ENCODE results near the gene UGT1A8. TPM values are rescaled to one million over a fixed set of nuclear protein-coding genes. Genes with fewer than 3 reads are reported as not detected.
A peak's percentile ranks its signal among the peaks of the same experiment; 100 is the strongest.
"Not testable (repeated sequence)": the region's sequence is repeated elsewhere in the genome, so short reads cannot be mapped to it uniquely, and the experiment has no call there.

UGT1A8 gene
- 0.13 TPM for total RNA-seq

DNA sequence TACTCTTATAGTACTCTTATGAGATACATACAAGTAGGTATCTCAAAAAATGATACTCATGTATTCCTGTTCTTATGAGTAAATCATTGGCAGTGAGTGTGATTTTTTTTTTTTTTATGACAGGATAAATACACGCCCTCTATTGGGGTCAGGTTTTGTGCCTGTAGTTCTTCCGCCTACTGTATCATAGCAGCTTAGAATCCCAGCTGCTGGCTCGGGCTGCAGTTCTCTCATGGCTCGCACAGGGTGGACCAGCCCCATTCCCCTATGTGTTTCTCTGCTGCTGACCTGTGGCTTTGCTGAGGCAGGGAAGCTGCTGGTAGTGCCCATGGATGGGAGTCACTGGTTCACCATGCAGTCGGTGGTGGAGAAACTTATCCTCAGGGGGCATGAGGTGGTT, at the start of gene UGT1A8:
UGT1A8 (plus strand) TSS at position 158 of the 400 bp plus-strand sequence; CDS start at position 233, 75 bp downstream.
- not testable (repeated sequence) for DNase-seq (ENCODE audit: low spot score); ATAC-seq

DNA sequence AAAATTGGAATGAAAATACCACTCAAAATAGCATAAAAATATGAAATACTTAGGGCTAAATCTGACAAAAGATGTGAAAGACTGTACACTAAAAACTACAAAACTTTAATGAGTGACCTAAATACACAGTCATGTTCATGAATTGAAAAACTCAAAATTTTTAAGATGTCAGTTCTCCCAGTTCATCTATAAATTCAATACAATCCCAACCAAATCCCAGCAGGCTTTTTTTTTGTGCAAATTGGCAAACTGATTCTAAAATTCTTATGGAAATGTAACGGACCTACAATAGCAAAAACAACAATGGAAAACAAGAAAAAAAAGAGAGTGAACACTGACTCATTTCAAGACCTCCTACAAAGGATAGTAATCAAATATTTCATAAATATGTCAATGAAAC, 46.4 kb upstream of the UGT1A8 start:
- DNase-seq (ENCODE audit: low spot score) (no peak), ATAC-seq (no peak)

DNA sequence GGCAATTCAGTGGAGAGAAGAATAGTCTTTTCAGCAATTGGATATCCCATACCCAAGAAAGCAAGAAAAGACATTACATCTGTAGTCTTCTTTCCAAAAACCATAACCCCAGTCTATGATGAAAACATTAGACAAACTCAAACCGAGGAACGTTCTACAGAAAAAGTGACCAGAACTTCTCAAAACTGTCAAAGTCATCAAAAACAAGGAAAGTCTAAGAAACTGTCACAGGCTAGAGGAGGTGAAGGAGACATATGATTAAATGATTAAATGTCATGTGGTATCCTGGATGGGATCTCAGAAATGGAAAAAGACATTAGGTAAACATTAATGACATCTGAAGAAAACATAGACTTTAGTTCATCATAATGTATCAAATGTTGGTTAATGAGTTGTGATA, 46.0 kb upstream of the UGT1A8 start:
- DNase-seq (ENCODE audit: low spot score) (no peak), ATAC-seq (no peak)

DNA sequence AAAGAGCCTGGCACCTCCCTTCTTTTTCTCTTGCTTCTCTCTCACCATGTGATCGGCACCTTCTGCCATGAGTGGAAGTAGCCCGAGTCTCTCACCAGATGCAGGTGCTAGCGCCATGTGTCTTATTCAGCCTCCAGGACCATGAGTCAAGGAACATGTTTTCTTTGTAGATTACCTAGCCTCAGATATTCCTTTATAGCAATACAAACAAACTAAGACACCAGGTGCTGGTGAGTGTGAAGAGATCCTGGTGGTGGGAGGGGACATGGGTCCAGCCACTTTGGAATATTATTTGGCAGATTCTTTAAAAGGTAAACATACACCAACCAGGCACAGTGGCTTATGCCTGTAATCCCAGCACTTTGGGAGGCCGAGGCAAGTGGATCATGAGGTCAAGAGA, 45.0 kb upstream of the UGT1A8 start:
- ATAC-seq = no peak

DNA sequence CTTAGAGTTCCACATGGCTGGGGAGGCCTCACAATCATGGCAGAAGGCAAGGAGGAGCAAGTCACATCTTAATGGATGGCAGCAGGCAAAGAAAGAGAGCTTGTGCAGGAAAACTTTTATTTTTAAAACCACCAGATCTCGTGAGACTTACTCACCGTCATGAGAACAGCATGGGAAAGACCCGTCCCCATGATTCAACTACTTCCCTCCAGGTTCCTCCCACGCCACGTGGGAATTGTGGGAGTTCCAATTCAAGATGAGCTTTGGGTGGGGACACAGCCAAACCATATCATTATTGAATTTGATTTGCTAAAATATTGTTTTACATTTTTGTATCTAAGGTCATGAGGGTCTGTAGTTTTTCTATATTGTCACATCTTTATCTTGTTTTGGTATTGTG, 40.1 kb upstream of the UGT1A8 start:
- not testable (repeated sequence) for DNase-seq (ENCODE audit: low spot score); ATAC-seq

More for the DNA sequence above, 45.0 kb upstream of the UGT1A8 start:
- DNase-seq (ENCODE audit: low spot score) = no peak

DNA sequence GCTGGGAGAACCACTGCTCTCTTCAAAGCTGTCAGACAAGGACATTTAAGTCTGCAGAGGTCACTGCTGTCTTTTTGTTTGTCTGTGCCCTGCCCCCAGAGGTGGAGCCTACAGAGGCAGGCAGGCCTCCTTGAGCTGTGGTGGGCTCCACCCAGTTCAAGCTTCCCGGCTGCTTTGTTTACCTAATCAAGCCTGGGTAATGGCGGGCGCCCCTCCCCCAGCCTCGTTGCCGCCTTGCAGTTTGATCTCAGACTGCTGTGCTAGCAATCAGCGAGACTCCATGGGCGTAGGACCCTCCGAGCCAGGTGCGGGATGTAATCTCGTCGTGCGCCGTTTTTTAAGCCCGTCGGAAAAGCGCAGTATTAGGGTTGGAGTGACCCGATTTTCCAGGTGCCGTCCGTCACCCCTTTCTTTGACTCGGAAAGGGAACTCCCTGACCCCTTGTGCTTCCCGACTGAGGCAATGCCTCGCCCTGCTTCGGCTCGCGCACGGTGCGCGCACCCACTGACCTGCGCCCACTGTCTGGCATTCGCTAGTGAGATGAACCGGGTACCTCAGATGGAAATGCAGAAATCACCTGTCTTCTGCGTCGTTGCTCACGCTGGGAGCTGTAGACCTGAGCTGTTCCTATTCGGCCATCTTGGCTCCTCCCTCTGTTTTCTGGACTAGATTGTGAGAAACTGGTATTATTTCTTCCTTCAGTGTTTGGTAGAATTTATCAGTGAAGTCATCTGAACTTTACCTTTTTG, 34.0 kb upstream of the UGT1A8 start:
- ATAC-seq; DNase-seq (ENCODE audit: low spot score): not testable (repeated sequence)

DNA sequence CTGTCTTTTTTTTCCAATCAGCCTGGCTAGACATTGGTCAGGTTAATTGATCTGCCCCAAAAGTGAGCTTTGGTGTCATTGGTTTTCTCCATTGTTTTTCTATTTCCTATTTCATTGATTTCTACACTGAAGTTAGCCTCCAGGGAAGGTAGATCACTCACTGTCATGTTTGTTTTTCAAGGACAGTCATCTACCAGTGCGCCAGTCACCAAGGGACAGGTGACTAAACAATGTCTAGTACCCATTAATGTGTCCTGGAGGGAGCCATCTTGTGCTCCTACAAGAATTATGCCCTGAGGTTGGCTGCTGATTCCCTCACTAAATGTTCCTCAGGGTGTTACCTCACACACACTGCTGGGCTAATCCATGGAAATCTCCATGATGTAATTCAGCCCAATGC, 33.2 kb upstream of the UGT1A8 start:
- no peak for DNase-seq (ENCODE audit: low spot score)
- peak; percentile 44 for ATAC-seq

DNA sequence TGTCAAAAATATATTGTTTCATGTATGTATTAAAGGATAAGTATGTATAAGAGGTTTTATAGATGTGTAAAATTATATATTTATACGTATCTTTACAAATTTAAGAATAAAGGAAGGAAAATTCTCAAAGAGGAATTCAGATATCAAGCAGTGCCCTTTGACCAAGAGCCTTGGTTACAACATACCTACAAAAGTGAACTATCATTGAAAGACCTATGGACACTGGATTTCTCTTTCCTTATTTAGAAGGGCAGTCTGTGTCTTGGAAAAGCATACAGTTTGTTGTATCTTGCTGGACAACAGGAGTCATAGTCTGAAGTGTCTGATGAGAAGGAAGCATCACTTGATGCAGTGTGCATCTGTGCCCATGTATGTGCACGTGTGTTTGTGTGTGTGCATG, 29.0 kb upstream of the UGT1A8 start:
- DNase-seq (ENCODE audit: low spot score) (no peak), ATAC-seq (no peak)

DNA sequence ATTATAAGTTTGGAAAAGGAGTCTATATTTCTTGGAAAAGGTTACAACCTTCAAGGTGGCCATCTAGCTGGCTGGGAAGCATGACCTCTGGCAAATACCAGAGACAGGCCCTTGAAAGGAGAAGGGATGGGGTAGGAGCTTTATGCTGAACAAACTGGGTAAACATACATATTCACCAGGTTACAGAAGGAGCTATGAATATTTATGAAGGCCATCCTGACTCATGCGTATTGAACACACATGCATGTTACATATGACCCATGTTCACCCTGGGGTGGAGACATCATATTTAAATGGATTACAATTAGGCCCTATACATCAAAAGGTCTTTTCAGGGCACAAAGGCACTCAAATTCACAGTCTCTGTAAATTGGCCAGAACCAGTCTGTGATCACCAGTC, 24.7 kb upstream of the UGT1A8 start:
- not testable (repeated sequence) for ATAC-seq; DNase-seq (ENCODE audit: low spot score)

DNA sequence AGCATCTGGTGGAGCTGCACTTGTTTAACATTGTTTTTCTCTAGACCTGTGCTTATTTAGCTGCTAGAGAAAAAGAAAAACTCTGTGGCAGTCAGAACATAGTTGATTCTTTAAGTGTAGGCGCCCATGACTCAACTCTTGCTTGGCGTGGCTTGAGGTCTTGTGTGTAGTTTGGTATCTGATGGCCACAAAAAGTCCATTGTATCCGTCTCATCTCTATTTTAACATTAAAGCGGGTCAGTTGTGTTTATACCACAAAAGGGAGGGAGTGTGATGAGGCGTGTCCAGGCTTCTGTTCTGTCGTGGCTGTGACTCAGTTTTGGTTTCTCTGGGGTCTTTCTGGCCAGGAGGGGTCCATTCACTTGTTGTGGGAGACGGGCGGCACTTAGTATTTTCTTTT, 24.2 kb upstream of the UGT1A8 start:
- ATAC-seq = no peak

DNA sequence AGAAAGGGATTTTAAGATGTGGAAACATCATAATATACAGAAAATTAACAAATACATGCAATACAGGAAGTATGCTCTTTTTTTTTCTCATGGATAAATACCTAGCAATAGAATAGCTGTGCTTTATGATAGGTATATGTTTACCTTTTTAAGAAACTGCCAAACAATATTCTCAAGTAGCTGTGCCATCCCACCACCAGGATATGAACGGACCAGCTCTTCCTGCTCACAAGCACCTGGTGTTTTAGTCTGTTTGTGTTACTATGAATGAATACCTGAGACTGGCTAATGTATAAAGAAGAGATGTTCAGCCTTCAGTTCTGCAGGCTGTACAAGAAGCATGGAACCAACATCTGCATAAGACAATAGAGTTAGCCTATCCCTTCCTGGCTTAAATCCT, 19.9 kb upstream of the UGT1A8 start:
- ATAC-seq (no peak), DNase-seq (ENCODE audit: low spot score) (no peak)

More for the DNA sequence above, 24.2 kb upstream of the UGT1A8 start:
- no peak for DNase-seq (ENCODE audit: low spot score)

DNA sequence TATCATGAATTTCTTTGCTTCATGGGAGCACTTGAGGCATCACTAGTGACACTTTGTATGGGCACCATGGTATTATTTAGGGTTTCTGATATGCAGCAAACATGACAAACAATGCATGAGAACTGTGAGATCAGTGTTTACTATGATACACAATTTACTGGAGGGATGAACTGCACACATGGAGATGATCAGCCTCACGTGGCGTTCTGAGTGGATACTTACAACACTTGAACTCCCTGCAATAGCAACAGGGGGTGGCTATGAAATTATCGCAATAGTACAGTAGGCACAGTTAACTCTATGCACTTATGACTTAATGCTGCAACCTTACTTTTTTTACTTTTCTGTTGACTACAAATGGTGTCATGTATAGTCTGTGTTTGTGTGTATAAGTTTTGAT, 18.5 kb upstream of the UGT1A8 start:
- ATAC-seq = no peak
- DNase-seq (ENCODE audit: low spot score) = no peak

DNA sequence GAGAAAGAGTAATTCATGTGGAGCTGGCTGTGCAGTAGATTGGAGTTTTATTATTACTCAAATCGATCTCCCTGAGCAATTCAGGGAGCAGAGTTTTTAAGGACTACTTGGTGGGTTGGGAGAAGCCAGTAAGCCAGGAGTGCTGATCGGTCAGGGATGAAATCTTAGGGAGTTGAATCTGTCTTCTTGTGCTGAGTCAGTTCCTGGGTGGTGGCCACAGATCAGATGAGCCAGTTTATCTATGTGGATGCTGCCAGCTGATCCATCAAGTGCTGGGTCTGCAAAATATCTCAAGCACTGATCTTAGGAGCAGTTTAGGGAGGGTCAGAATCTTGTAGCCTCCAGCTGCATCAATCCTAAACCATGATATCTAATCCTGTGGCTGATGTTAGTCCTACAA, 17.0 kb upstream of the UGT1A8 start:
- no peak for ATAC-seq
- no peak for DNase-seq (ENCODE audit: low spot score)

DNA sequence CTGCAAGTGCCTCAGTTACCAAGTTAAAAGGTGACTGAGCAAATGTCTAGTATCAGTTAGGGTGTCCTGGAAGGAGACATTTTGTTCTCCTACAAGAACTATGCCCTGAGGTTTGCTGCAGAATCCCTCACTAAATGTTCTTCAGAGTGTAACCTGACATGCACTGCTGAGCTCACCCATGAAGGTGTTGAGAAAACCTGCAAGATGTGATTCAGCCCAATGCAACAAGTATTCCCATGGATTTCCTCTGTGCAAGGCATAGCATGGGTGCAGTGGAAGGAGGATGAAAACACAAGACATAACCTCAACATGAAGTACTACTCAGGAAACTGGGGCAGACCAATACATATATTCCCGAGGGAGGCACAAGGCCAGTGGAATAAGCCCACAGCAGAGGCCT, 15.4 kb upstream of the UGT1A8 start:
- DNase-seq (ENCODE audit: low spot score) (no peak), ATAC-seq (no peak)

DNA sequence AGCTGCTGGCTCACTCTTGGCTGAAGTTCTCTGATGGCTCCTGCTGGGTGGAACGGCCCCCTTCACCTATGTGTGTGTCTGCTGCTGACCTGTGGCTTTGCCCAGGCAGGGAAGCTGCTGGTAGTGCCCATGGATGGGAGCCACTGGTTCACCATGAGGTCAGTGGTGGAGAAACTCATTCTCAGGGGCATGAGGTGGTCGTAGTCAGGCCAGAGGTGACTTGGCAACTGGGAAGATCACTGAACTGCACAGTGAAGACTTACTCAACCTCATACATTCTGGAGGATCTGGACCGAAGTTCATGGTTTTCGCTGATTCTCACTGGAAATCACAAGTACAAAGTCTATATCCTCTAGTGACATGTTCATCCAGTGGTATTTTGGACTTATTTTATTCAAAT, 13.9 kb upstream of the UGT1A8 start:
- ATAC-seq (peak; percentile 81), DNase-seq (ENCODE audit: low spot score) (peak; percentile 85)

DNA sequence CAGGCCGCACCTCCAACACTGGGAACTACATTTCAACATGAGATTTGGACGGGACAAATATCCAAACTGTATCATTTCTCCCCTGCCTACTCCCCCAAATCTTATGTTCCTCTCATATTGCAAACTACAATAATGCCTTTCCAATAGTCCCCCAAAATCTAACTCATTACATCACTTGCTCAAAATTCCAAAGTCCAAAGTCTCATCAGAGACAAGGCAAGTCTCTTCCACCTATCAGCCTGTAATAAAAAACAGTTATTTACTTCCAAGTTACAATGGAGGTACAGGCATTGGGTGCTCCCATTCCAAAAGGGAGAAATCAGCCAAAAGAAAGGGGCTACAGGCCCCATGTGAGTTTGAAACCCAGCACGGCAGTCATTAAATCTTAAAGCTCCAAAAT, 12.6 kb upstream of the UGT1A8 start:
- ATAC-seq = no peak

DNA sequence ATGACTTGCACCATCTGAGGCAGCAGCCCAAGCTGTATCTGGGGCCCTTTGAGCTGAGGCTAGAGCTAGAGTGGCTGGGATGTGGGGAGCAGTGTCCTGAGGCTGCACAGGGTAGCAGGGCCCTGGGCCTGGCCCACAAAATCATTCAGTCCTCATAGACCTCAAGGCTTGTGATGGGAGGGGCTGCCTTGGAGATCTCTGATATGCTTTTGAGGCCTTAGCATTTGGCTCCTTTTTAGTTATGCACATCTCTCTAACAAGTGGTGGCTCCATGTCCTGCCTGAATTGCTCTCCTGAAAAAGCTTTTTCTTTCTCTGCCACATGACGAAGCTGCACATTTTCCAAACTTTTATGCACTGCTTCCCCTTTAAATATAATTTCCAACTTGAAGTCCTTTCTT, 11.8 kb upstream of the UGT1A8 start:
- DNase-seq (ENCODE audit: low spot score) (no peak), ATAC-seq (no peak)

More for the DNA sequence above, 12.6 kb upstream of the UGT1A8 start:
- DNase-seq (ENCODE audit: low spot score) = no peak

DNA sequence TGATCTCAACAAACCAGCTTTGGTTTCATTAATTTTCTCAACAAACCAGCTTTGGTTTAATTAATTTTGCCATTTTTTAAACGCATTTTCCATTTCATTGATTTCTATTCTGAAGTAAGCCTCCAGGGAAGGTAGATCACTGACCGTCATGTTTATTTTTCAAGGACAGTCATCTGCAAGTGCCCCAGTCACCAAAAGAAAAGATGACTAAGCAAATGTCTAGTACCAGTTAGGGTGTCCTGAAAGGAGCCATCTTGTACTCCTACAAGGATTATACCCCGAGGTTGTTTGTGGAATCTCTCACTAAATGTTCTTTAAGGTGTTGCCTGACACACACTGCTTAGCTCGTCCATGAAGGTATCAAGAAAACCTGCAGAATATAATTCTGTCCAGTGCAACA, 6.1 kb upstream of the UGT1A8 start:
- DNase-seq (ENCODE audit: low spot score) (no peak), ATAC-seq (no peak)

DNA sequence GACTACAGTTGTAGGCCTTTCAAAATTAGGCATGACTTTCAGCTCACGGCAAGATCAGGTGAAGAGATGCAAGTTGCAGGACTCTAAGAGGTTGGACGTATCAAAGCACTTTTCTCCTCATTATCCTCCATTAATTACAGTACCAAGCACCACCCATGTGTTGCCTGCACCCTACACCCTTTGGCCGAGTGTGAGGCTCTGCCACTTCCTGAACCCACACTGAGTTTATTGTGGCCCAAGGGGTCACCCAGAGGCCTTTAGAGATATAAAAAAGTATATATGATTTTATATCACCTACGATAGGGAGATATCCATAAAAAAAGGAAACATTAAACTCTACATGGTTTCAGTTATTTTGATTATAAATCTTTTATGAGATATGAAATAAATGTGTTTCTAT, 2.8 kb downstream of the UGT1A8 start:
- ATAC-seq (no peak), DNase-seq (ENCODE audit: low spot score) (no peak)

DNA sequence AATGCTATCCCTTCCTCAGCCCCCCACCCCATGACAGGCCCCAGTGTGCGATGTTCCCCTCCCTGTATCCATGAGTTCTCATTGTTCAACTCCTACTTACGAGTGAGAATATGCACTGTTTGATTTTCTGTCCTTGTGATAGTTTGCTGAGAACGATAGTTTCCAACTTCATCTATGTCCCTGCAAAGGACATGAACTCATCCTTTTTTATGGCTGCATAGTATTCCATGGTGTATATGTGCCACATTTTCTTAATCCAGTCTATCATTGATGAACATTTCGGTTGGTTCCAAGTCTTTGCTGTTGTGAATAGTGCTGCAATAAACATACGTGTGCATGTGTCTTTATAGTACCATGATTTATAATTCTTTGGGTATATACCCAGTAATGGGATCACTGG, 4.4 kb downstream of the UGT1A8 start:
- DNase-seq (ENCODE audit: low spot score); ATAC-seq: not testable (repeated sequence)

DNA sequence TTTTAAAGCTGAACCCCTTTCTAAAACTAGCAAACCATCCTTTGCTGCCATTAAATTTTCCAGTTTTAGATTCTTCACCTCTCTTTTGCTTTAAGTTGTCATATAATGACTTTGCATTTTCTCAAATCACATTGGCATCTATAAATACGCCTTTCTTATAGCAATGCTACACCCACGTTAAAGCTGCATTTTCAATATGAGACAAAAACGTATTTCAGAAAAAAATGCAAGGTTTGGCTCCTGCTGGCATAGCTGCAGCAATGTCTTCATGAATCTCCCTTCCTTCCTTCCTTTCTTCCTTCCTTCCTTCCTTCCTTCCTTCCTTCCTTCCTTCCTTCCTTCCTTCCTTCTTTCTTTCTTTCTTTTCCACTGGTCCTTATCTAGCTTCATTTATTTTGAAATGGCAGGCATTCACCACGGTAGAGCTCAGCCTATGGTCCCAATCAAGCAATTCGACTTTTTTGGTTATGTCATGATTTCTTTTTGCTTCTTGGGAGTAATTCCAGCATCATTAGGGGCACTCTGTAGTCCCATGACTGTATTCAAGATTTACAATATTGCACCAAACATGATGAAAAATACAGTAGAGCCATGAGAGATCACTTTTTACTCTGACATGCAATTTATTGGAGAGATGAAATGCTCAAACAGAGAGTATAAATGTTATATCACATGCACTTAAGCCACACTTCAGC, 10.0 kb downstream of the UGT1A8 start:
- DNase-seq (ENCODE audit: low spot score) (no peak), ATAC-seq (no peak)

DNA sequence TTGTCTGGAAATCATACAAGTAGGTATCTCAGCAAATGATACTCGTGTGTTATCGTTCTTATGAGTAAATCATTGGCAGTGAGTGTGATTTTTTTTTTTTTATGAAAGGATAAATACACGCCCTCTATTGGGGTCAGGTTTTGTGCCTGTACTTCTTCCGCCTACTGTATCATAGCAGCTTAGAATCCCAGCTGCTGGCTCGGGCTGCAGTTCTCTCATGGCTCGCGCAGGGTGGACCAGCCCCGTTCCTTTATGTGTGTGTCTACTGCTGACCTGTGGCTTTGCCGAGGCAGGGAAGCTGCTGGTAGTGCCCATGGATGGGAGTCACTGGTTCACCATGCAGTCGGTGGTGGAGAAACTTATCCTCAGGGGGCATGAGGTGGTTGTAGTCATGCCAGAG, 18.9 kb downstream of the UGT1A8 start, which contains the start of gene UGT1A10:
UGT1A10 (plus strand) TSS at position 143 of the 400 bp plus-strand sequence; CDS start at position 218, 75 bp downstream.
- DNase-seq (ENCODE audit: low spot score); ATAC-seq: not testable (repeated sequence)

Measured in left lobe of liver (tissue), 2 donors.